ENCODE measurements around the gene CASS4.

Gene CASS4

GRCh38 chr20:56447227-56447626, 35.2 kb downstream of the CASS4 start:
- no peak for DNase-seq (ENCODE audit: low read depth)

- no peak for DNase-seq (ENCODE audit: low read depth)
Observed at GRCh38 chr20:56449459-56449858, 37.4 kb downstream of the CASS4 start.

GRCh38 chr20:56451056-56451765, 39.2 kb downstream of the CASS4 start:
- DNase-seq (ENCODE audit: low read depth): no peak

- no peak for DNase-seq (ENCODE audit: low read depth)
Observed at GRCh38 chr20:56453352-56453751, 41.3 kb downstream of the CASS4 start.

GRCh38 chr20:56454754-56455153, 42.7 kb downstream of the CASS4 start:
- DNase-seq (ENCODE audit: low read depth): no peak

GRCh38 chr20:56458206-56458821, 46.3 kb downstream of the CASS4 start:
- no peak for DNase-seq (ENCODE audit: low read depth)

- DNase-seq (ENCODE audit: low read depth): no peak
Observed at GRCh38 chr20:56460459-56460858, 48.4 kb downstream of the CASS4 start.

GRCh38 chr20:56461576-56461975, 49.5 kb downstream of the CASS4 start:
- DNase-seq (ENCODE audit: low read depth): no peak

GRCh38 chr20:56463428-56463827, 51.4 kb downstream of the CASS4 start:
- no peak for DNase-seq (ENCODE audit: low read depth)

- no peak for DNase-seq (ENCODE audit: low read depth)
Observed at GRCh38 chr20:56465997-56466396, 53.9 kb downstream of the CASS4 start.

- no peak for DNase-seq (ENCODE audit: low read depth)
Observed at GRCh38 chr20:56467968-56468315, 55.9 kb downstream of the CASS4 start.

- peak; percentile 88 for DNase-seq (ENCODE audit: low read depth)
Observed at GRCh38 chr20:56468316-56469076, 56.4 kb downstream of the CASS4 start, which contains the start of gene RTF2. RTF2 (plus strand) TSS chr20:56468627; CDS start chr20:56468698, 71 bp downstream.

- DNase-seq (ENCODE audit: low read depth): no peak
Observed at GRCh38 chr20:56469077-56469449, 57.0 kb downstream of the CASS4 start.

- DNase-seq (ENCODE audit: low read depth): no peak
Observed at GRCh38 chr20:56483970-56484369, 71.9 kb downstream of the CASS4 start.

- no peak for DNase-seq (ENCODE audit: low read depth)
Observed at GRCh38 chr20:56487216-56487615, 75.2 kb downstream of the CASS4 start.

- no peak for DNase-seq (ENCODE audit: low read depth)
Observed at GRCh38 chr20:56488566-56488965, 76.5 kb downstream of the CASS4 start.

GRCh38 chr20:56501116-56501515, 89.1 kb downstream of the CASS4 start:
- DNase-seq (ENCODE audit: low read depth): no peak

- no peak for DNase-seq (ENCODE audit: low read depth)
Observed at GRCh38 chr20:56503916-56504315, 91.9 kb downstream of the CASS4 start.

- DNase-seq (ENCODE audit: low read depth): no peak
Observed at GRCh38 chr20:56504373-56505005, 92.4 kb downstream of the CASS4 start.

- no peak for DNase-seq (ENCODE audit: low read depth)
Observed at GRCh38 chr20:56506103-56506502, 94.0 kb downstream of the CASS4 start.
